GM21786 (cell line): ENCODE measurements around the gene KRTAP1-1.
"Not testable (repeated sequence)": the region's sequence is repeated elsewhere in the genome, so short reads cannot be mapped to it uniquely, and the experiment has no call there.

Experiments
- ATAC-seq: cut with Tn5 transposase; IDR thresholded peaks from one replicate; pipeline ENCODE4 v1.9.1; 2021; ENCODE audit not compliant: unreplicated experiment

Gene KRTAP1-1

GRCh38 chr17:41040783-41041571 is at the start of gene KRTAP1-1:
KRTAP1-1 (minus strand) TSS chr17:41041450; CDS start chr17:41041397, 53 bp downstream.
- not testable (repeated sequence) for ATAC-seq

- ATAC-seq = not testable (repeated sequence)
Observed at GRCh38 chr17:41088760-41089352, 47.6 kb upstream of the KRTAP1-1 start.

- ATAC-seq = not testable (repeated sequence)
Observed at GRCh38 chr17:41084100-41084856, 43.0 kb upstream of the KRTAP1-1 start, which contains the start of gene KRTAP4-7. KRTAP4-7 (plus strand) TSS chr17:41084150; CDS start chr17:41084207, 57 bp downstream.

GRCh38 chr17:41083427-41083826 is 42.2 kb upstream of the KRTAP1-1 start:
- not testable (repeated sequence) for ATAC-seq

- no peak for ATAC-seq
Observed at GRCh38 chr17:41082626-41083025, 41.4 kb upstream of the KRTAP1-1 start.

GRCh38 chr17:41076788-41077187 is 35.5 kb upstream of the KRTAP1-1 start:
- no peak for ATAC-seq

GRCh38 chr17:41073676-41074075 is 32.4 kb upstream of the KRTAP1-1 start:
- ATAC-seq = no peak

GRCh38 chr17:41071606-41072360 is 30.5 kb upstream of the KRTAP1-1 start:
- ATAC-seq = no peak

- ATAC-seq = no peak
Observed at GRCh38 chr17:41069031-41069430, 27.8 kb upstream of the KRTAP1-1 start.

GRCh38 chr17:41067281-41067680 is 26.0 kb upstream of the KRTAP1-1 start:
- ATAC-seq = no peak

- ATAC-seq = no peak
Observed at GRCh38 chr17:41065829-41066624, 24.8 kb upstream of the KRTAP1-1 start, which contains the start of gene KRTAP2-4. KRTAP2-4 (minus strand) TSS chr17:41065879; CDS start chr17:41065845, 34 bp downstream.

- not testable (repeated sequence) for ATAC-seq
Observed at GRCh38 chr17:41065016-41065689, 23.9 kb upstream of the KRTAP1-1 start.

- ATAC-seq = no peak
Observed at GRCh38 chr17:41064301-41064700, 23.1 kb upstream of the KRTAP1-1 start.

GRCh38 chr17:41063449-41063848 is 22.2 kb upstream of the KRTAP1-1 start:
- ATAC-seq = no peak

- no peak for ATAC-seq
Observed at GRCh38 chr17:41061964-41062363, 20.7 kb upstream of the KRTAP1-1 start.

- ATAC-seq = no peak
Observed at GRCh38 chr17:41060052-41060604, 18.9 kb upstream of the KRTAP1-1 start, which contains the start of gene KRTAP2-3. KRTAP2-3 (minus strand) TSS chr17:41060114; CDS start chr17:41060050, 64 bp downstream.

GRCh38 chr17:41059276-41060051 is 18.2 kb upstream of the KRTAP1-1 start:
- not testable (repeated sequence) for ATAC-seq

- no peak for ATAC-seq
Observed at GRCh38 chr17:41058741-41059140, 17.5 kb upstream of the KRTAP1-1 start.
